ENCODE measurements around the gene MANEAL.
"Not testable (repeated sequence)": the region's sequence is repeated elsewhere in the genome, so short reads cannot be mapped to it uniquely, and the experiment has no call there.

- not testable (repeated sequence) for TF ChIP-seq ATF1 (CRISPR knock-in tag; IDR thresholded peaks at IDR 0.05); ZNF263 (CRISPR knock-in tag; IDR thresholded peaks at IDR 0.05; ENCODE audit: low read depth); AFF4 (CRISPR knock-in tag; IDR thresholded peaks at IDR 0.05; ENCODE audit: borderline replicate concordance); AR (CRISPR knock-in tag; IDR thresholded peaks at IDR 0.05); PRRX2 (CRISPR knock-in tag; IDR thresholded peaks at IDR 0.05); TCF7 (CRISPR knock-in tag; IDR thresholded peaks at IDR 0.05; ENCODE audit: low read depth)
- TF ChIP-seq, protein P1, sequence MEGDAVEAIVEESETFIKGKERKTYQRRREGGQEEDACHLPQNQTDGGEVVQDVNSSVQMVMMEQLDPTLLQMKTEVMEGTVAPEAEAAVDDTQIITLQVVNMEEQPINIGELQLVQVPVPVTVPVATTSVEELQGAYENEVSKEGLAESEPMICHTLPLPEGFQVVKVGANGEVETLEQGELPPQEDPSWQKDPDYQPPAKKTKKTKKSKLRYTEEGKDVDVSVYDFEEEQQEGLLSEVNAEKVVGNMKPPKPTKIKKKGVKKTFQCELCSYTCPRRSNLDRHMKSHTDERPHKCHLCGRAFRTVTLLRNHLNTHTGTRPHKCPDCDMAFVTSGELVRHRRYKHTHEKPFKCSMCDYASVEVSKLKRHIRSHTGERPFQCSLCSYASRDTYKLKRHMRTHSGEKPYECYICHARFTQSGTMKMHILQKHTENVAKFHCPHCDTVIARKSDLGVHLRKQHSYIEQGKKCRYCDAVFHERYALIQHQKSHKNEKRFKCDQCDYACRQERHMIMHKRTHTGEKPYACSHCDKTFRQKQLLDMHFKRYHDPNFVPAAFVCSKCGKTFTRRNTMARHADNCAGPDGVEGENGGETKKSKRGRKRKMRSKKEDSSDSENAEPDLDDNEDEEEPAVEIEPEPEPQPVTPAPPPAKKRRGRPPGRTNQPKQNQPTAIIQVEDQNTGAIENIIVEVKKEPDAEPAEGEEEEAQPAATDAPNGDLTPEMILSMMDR (IDR thresholded peaks at IDR 0.05) = not testable (repeated sequence)
Measured at GRCh38 chr1:37771440-37771839, 22.2 kb upstream of the MANEAL start.
